ENCODE measurements around the gene RAB11FIP3. TPM values are rescaled to one million over a fixed set of nuclear protein-coding genes. Genes with fewer than 3 reads are reported as not detected.

The RAB11FIP3 gene
- total and polyA plus RNA-seq, 2 of the 13 experiments (the other 11 are each of a cell fraction or from before 2014, with no cell fraction given): 34.3 to 57.6 TPM

DNA sequence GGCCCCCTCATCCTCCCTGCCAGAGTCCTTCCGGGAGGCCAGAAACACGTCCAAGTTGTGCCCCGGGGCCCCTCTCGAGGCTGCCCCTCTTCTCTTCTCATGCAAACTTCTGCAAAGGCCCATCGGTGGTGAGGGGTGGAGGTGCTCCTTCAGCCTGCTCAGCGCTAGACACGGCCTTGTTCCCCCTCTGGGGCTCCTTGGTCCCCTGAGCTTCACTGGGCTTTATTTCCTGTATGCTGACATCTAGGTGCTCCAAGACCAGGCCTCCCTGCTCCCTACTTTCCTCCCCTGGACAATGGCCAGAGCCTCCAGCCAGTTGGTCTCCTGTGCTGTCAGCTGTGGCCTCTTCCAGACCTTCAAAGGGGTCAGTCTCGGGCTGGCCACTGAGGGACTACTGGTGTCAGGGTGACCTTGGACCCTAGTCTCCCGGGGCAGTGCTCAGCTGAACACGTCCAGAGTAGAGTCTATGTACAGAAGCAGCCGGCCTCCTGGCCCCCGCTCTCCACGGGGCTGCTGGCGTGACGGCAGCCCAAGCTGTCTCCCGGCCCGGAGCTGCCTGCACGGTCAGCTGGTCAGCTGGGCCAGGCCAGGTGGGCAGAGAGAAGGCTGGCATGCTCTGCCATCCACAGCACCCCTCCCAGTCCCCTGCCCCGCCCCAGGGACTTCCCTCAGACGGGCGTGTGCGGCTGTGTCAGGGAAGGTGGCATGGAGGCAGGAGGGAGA is 133.0 kb downstream of the RAB11FIP3 start (continued):
- TF ChIP-seq, protein P1, sequence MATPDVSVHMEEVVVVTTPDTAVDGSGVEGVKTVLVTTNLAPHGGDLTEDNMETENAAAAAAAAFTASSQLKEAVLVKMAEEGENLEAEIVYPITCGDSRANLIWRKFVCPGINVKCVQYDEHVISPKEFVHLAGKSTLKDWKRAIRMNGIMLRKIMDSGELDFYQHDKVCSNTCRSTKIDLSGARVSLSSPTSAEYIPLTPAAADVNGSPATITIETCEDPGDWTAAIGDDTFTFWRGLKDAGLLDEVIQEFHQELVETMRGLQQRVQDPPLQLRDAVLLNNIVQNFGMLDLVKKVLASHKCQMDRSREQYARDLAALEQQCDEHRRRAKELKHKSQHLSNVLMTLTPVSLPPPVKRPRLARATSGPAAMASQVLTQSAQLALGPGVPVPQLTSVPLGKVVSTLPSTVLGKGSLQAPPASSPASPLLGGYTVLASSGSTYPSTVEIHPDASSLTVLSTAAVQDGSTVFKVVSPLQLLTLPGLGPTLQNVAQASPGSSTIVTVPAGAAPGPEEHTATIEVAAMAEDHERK (CRISPR knock-in tag; IDR thresholded peaks at IDR 0.05; ENCODE audit: low read depth): no peak
- no peak for TF ChIP-seq ATF3 (CRISPR knock-in tag; IDR thresholded peaks at IDR 0.05)
- no peak for TF ChIP-seq GPN1 (CRISPR knock-in tag; IDR thresholded peaks at IDR 0.05; ENCODE audit: borderline replicate concordance)
- TF ChIP-seq ARID2 (CRISPR knock-in tag; IDR thresholded peaks at IDR 0.05; ENCODE audit: borderline replicate concordance): no peak
- no peak for TF ChIP-seq PRPF4 (IDR thresholded peaks at IDR 0.05; ENCODE audit: low read depth, low read length, poor library complexity, severe bottlenecking)
- no peak for TF ChIP-seq THYN1 (CRISPR knock-in tag; IDR thresholded peaks at IDR 0.05; ENCODE audit: borderline replicate concordance, low read depth)
- peak; percentile 95 for TF ChIP-seq ZMYM2 (CRISPR knock-in tag; IDR thresholded peaks at IDR 0.05)
- TF ChIP-seq ZNF460 (CRISPR knock-in tag; IDR thresholded peaks at IDR 0.05; ENCODE audit: borderline replicate concordance): peak; percentile 22; the same call in 1 of the 2 replicates
- TF ChIP-seq CEBPG (CRISPR knock-in tag; IDR thresholded peaks at IDR 0.05): no peak
- TF ChIP-seq ZNF329 (CRISPR knock-in tag; IDR thresholded peaks at IDR 0.05; ENCODE audit: low read depth): no peak
- TF ChIP-seq HNRNPL (IDR thresholded peaks at IDR 0.05; ENCODE audit: low read depth, low read length): peak; percentile 96
- TF ChIP-seq REPIN1 (CRISPR knock-in tag; IDR thresholded peaks at IDR 0.05; ENCODE audit: borderline replicate concordance, low read depth): peak; percentile 48; the same call in 1 of the 2 replicates
- TF ChIP-seq ARNTL (CRISPR knock-in tag; IDR thresholded peaks at IDR 0.05): peak; percentile 96
- TF ChIP-seq, protein P2, sequence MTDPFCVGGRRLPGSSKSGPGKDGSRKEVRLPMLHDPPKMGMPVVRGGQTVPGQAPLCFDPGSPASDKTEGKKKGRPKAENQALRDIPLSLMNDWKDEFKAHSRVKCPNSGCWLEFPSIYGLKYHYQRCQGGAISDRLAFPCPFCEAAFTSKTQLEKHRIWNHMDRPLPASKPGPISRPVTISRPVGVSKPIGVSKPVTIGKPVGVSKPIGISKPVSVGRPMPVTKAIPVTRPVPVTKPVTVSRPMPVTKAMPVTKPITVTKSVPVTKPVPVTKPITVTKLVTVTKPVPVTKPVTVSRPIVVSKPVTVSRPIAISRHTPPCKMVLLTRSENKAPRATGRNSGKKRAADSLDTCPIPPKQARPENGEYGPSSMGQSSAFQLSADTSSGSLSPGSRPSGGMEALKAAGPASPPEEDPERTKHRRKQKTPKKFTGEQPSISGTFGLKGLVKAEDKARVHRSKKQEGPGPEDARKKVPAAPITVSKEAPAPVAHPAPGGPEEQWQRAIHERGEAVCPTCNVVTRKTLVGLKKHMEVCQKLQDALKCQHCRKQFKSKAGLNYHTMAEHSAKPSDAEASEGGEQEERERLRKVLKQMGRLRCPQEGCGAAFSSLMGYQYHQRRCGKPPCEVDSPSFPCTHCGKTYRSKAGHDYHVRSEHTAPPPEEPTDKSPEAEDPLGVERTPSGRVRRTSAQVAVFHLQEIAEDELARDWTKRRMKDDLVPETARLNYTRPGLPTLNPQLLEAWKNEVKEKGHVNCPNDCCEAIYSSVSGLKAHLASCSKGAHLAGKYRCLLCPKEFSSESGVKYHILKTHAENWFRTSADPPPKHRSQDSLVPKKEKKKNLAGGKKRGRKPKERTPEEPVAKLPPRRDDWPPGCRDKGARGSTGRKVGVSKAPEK (CRISPR knock-in tag; IDR thresholded peaks at IDR 0.05; ENCODE audit: borderline replicate concordance): no peak
- TF ChIP-seq, protein P3, sequence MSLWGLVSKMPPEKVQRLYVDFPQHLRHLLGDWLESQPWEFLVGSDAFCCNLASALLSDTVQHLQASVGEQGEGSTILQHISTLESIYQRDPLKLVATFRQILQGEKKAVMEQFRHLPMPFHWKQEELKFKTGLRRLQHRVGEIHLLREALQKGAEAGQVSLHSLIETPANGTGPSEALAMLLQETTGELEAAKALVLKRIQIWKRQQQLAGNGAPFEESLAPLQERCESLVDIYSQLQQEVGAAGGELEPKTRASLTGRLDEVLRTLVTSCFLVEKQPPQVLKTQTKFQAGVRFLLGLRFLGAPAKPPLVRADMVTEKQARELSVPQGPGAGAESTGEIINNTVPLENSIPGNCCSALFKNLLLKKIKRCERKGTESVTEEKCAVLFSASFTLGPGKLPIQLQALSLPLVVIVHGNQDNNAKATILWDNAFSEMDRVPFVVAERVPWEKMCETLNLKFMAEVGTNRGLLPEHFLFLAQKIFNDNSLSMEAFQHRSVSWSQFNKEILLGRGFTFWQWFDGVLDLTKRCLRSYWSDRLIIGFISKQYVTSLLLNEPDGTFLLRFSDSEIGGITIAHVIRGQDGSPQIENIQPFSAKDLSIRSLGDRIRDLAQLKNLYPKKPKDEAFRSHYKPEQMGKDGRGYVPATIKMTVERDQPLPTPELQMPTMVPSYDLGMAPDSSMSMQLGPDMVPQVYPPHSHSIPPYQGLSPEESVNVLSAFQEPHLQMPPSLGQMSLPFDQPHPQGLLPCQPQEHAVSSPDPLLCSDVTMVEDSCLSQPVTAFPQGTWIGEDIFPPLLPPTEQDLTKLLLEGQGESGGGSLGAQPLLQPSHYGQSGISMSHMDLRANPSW (CRISPR knock-in tag; IDR thresholded peaks at IDR 0.05; ENCODE audit: borderline replicate concordance): no peak
- peak; percentile 48; the same call in 1 of the 2 replicates for TF ChIP-seq ZNF547 (CRISPR knock-in tag; IDR thresholded peaks at IDR 0.05)
- TF ChIP-seq SIX1 (CRISPR knock-in tag; IDR thresholded peaks at IDR 0.05; ENCODE audit: borderline replicate concordance): no peak
- peak; percentile 79; the same call in 1 of the 2 replicates for TF ChIP-seq ZNF501 (CRISPR knock-in tag; IDR thresholded peaks at IDR 0.05)
